G401 (cell line): ENCODE measurements around the gene FBXL19. TPM values are rescaled to one million over a fixed set of nuclear protein-coding genes. Genes with fewer than 3 reads are reported as not detected.

ENCODE experiments used
- DNase-seq: peaks from one replicate; pipeline ENCODE4 v3.0.0-alpha.2; 2015; ENCODE audit warnings: low spot score
- in situ Hi-C: cut with HindIII; loops from 2 replicates; pipeline ENCODE4 v1.10.0; 2016; ENCODE audit warnings: low sequenced_read_pairs, mixed read lengths
- total RNA-seq: library from RNA; depleted of rRNA; stranded (reverse); fragments of >200 nt; shearing (Covaris generic); gene quantifications from 2 replicates; pipeline ENCODE4 v1.2.3, GENCODE V29; 2014

FBXL19 gene
- total RNA-seq, 1 experiment from 2014 or later: 85.6 TPM

DNA sequence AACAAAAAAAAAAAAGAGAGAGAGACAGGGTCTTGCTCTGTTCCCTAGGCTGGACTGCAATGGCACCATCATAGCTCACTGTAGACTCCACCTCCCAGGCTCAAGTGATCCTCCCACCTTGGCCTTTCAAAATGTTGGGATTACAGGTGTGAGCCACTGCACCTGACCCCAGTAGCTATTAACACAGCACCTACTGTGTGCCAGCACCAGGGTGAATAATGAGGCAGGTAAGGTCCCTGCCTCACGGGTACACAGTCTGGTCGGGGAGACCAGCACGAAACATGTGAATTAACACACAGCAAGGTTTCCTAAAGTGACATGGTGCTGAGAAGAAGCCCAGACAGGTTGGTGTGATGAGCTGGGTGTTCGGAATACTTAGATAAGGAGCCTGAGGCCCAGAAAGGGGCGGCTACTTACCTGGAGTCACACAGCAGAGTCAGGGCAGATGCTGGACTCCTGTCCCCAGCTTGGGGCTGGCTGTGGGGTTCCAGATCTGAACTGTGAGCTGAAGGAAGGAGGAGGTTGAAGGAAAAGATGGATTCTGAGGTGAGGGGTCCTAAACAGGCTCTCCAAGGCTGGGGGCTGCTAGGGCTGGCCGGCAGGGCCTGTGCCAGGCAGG is 10.5 kb upstream of the FBXL19 start:
- in situ Hi-C loops: no loop called here
- DNase-seq: no peak

DNA sequence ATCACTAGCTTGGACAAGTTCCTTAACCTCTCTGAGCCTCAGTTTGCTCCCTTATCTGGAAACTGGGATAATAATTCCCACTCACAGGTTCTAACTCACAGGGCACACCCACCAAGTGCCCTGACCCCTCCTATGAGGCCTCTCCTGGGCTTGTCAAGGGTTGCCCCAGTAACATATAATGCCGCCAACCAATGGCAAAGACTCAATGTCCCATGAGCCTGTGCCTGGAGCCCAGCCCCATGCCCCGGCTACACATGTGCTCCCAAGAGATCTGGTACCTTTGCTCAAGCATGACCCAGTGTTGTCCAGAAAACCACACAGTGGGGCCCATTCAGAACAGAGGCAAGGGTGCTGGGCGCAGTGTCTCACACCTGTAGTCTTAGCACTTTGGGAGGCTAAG is 8.5 kb upstream of the FBXL19 start:
- in situ Hi-C loops: no loop called here
- no peak for DNase-seq

DNA sequence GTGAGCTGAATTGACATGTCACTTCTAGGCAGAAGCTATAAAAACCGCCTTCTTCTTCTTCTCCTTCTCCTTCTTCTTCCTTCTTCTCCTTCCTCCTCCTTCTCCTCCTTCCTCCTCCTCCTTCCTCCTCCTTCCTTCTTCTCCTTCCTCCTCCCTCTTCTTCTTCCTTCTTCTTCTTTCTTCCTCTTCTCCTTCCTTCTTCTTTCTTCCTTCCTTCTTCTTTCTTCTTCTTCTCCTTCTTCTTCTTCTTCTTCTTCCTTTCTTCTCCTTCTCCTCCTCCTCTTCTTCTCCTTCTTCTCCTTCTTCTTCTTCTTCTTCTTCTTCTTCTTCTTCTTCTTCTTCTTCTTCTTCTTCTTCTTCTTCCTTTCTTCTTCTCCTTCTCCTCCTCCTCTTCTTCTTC is 4.8 kb upstream of the FBXL19 start:
- in situ Hi-C loops: no loop called here
- no peak for DNase-seq

DNA sequence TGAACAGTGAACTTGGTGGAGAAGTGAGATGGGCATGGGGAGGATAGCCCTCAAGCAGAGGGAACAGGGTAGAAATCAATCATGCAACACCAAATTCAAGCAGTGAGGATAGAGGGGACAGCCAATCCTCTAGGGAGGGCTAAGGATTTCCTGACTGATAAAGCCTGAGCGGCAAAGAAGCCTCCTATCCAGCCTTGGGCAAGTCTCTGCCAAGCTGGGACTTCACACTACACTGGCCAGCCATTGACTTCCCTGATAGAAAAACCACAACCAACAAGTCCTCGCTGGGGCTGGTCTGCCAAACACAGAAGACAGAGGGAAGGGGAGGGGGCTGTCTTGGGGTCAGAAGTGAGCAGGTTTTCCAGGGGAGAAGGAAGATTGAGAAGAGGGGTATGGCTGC is 2.5 kb upstream of the FBXL19 start:
- DNase-seq: no peak
- in situ Hi-C loops: no loop called here

DNA sequence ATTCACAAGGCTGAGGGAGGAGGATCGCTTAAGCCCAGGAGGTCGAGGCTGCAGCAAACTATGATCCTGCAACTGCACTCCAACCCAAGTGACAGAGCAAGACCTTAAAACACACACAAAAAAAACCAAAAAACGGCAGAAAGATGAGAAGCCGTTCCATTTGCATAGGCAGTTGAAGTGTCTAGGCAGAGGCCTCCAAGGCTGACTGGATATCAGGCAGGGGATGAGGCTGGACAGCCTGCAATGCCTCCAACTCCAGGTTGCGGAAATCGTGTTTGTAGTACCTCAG is 2.0 kb upstream of the FBXL19 start:
- DNase-seq: no peak
- in situ Hi-C loops: no loop called here

DNA sequence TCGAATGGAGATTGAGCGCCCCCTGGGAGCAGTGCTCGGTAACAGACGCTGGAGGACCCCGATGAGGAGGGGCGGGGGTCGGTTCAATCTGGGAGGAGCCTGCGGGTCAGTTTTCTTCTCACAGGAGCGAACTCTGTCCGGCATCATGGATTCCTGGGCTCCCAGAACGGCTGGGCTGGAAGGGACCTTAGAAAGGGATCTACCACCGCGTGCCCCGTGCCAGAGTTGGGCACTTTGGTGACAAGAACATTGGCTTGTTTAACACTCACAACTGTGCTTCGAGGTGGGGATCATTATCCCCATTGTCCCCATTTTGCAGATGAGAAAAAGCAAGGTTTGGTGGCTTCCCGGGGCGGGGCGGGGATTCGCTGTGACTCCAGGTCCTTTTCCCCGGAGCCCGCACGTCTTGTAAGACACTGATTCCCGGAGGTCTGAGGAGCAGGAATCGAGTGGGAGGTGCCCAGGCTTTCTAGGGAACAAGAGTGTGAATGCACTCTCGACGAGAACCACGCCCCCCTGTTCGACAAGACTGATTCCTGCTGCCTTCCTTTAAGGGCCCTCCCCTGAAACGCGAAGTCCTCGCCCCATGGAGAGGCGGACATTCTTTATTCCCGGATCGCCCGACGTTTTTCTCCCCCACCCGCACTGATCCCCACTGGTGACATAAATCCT is 1.5 kb upstream of the FBXL19 start:
- in situ Hi-C loops: no loop called here
- DNase-seq: peak; percentile 84

DNA sequence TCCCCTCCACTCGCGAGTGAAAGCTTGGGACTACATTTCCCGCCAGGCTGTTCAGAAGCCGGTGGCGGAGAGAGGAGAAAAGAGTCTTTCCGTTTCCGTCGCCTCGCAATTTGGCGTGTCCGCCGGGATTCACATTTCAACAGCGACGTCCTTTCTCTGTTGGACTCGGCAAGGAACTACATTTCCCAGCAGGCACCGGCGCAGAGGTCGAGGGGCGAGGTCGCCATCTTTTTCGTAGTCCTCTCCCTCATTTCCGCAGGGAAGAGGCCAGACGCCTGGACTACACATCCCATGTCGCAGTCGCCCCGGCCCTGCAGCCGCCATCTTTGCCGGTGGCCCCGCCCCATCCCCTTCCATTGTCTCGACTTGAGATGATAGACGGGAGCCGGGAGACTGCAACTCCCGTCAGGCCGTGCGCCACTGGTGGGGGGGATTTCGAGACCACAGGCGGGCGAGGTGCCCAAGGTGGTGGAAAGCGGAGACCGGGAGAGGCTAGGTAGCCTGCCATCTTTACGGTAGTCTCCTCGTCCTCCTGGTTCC is 882 bp upstream of the FBXL19 start:
- in situ Hi-C loops: no loop called here
- peak; percentile 100 for DNase-seq

DNA sequence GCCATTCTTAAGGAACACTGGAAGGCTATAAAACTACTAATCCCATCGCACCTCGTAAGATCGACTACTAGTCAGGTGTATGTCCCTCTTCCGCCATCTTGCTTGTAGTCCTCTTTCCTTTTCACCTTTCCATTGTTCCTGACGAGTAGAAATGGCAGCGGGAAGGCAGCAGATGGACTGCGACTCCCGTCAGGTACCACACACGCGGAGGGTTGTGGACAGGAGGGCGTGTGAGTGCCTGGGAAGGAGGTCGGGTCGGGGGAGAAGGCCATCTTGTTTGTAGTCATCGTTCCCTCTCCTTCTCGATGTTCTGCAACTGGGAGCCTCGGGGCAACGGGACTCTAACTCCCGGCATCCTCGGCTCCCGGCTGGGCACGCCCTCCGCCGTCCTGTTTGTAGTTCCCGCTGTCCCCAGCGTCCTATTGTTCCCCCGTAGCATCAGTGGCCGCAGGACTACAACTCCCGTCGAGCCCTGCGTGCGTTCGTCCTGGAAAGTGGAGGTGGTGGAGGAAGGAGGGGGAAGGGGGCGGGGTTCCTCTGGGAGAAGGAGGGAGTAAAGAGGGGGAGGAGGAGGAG is 324 bp upstream of the FBXL19 start:
- in situ Hi-C loops: no loop called here
- DNase-seq: peak; percentile 100

DNA sequence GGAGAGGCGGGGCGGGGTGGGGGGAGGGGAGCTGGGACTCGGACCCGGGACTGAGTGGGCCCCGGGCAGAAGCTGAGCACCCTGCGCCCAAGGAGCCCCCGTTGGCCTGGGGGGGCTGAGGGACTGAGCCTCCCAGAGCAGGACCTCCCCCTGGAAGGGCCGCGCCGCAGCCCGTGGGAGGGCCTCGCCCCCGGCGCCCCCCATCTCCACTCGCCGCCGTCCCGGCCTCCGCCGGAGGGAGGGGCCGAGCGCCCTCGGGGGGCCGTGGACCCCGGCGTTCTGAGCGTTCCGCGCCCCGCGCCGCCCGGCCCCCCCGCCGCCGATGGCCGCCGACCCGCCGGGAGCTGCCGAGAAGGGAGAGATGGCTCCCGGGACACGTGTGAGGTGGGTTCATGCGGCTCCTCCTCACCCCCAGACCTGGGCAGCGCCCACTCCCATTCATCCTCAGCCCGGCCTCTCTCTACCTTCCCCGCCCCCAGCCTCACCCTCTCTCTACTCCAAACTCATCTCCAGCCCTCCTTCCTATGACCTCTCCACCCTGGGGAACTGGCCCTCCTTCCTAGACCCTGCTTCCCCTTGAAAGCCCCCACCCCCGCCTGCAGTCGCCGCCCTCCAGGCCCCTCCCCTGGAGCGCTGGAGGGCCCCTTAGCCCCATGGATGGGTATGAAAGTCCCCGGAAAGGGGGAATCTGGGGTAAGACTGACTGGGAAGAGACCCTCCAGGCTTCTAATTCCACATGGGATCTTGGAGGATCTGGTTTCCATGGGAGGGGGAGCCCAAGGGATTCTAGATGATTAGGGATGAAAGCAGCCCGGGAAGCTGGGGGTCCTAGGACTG is 922 bp downstream of the FBXL19 start:
- DNase-seq: no peak
- in situ Hi-C loops: no loop called here

DNA sequence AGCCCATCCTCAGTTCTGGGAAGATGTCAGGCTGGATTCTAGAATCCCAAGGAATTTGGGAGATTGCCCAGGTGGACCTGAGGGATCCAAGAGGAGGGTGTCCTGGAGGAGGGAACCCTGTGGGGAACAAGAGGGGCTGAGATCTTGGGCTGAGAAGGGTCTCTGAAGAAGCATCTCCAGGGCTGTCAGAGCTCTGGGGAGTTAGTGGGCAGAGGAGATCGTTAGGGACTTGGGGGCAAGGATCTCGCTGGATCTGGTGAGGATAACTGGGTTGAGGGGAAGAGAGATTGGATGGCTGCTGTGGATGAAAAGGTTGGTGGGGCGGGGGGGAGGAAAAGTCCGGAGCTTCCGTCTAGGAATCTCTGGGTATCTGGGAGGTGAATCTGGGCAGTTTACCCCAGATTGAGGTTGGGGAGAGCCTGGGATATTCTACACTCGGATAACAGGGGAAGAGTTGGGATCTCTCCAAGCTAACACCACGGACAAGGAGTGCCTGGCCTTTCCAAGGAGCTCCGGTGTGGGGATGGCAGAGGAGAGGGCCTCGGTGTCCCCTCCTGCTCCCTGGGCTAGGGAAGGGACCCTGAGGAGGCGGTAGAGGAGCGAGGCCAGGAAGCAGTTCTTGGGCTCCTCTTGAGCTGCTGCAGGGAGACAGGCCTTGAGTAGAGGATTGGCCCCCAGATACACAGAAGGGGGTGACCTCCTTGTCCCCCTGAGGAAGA is 1.7 kb downstream of the FBXL19 start:
- in situ Hi-C loops: no loop called here
- no peak for DNase-seq

DNA sequence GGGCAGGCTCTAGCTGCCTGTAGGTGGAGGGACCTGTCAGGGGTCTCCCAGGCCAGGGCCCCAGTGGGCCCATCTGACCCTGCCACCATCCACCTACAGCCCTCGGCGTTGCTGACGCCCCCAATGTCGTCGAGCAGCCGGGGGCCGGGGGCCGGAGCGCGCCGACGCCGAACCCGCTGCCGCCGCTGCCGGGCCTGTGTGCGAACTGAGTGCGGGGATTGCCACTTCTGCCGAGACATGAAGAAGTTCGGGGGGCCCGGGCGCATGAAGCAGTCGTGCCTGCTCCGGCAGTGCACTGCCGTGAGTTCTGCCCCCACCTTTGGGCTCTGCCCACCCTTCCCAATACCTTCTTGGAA is 2.2 kb downstream of the FBXL19 start:
- no peak for DNase-seq
- in situ Hi-C loops: no loop called here

DNA sequence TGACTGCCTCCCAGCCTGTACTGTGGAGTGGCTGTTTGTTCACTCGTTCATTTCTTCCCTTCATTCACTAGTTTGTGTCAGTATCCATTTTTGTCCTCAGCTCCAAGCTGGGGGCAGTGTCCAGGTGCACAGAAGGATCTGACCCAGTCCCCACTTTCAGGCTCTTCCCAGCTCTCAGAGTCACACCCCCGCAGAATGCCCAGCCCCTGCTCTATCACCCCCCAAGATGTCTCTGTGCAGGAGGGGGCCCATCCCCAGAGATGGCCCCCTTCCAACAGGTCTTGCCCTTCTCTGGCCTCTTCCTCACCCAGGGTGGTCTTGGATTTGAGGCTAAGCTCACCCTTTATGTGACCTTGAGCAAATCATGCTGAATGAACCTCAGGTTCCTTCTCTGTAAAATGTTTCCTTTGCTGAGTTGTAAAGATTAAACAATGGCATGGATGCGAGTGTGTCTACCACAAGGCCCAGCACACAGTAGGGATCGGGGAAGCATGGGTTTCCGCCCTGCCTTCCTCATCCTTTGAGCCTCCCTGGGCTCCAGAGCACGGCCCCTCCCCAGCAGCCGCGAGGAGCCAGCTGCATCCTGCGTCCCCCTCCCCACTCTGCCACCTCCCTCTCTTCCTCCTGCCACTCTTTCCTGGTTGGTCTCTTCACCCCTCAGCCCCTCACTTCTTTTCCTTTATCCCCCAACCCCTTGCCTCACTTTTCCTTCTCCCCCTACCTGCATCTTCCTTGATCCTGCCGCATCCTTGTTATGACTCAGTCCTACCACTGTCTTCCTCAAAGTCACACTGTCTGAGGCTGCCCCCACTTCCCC is 2.8 kb downstream of the FBXL19 start:
- DNase-seq: no peak
- in situ Hi-C loops: no loop called here

DNA sequence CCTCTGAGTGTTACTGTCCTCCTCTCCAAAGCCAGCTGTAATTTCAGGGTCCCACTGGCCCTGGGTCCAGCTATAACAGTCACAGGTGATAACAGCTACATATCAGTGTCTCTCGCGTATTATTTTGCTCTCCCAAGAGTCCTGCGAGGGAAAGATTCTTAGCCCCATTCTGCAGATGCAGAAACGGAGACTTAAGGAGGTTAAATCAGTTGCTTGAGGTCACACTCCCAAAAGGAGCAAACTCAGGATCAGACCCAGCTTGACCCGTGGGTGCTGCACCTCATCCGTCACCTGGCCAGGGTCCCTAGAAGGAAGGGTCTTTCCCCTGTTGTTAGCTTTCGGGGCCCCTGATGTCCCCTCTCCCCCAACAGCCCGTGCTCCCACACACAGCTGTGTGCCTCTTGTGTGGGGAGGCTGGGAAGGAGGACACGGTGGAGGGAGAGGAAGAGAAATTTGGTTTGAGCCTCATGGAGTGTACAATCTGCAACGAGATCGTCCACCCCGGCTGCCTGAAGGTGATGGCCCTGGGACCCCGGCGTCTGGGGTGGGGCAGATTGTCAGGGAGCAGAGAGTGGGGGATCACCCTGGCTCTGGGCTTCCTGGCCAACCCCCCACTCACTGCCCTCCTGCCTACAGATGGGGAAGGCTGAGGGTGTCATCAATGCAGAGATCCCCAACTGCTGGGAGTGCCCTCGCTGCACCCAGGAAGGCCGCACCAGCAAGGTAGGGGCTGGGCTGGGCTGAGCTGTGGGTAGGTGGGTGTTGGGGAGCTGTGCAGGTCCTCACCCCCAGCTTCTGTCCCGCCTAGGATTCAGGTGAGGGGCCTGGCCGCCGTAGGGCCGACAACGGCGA is 3.8 kb downstream of the FBXL19 start:
- in situ Hi-C loops: no loop called here
- no peak for DNase-seq

DNA sequence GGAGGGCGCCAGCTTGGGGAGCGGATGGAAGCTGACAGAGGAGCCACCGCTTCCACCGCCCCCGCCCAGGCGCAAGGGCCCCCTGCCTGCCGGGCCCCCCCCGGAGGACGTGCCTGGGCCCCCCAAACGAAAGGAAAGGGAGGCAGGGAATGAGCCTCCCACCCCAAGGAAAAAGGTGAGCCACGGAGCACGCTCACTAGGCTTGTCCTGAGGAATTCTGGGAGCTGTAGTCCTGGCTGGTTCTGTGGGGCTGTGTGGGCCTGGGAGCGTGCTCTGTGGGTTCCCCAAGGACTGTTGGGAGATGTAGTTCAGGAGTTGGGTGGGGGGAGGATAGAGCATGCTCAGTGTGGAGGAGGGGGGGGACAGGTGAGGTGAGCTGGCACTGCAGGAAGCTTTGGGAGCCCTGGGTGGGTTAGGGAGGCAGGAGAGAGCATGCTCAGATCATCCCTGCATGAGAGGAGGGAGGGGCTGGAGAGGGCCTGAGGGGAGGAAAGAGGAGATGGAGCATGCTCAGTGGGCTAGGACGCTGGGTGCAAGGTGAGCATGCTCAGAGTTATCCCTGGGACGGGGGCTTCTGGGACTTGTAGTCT is 4.5 kb downstream of the FBXL19 start:
- in situ Hi-C loops: no loop called here
- peak; percentile 97 for DNase-seq

DNA sequence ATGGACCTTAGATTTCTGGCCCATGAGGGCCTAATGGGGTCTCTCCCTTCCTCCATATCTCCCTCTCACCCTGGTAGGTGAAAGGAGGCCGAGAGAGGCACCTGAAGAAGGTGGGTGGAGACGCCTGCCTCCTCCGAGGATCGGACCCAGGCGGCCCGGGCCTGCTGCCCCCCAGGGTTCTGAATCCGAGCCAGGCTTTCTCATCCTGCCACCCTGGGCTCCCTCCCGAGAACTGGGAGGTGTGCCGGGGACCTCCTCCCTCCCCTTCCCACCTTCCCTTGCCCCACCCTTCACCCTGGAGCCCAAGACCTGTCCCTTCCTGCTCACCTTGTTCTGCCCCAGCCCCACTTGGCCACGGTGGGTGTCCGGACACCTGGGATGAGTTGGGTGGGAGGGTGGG is 5.0 kb downstream of the FBXL19 start:
- in situ Hi-C loops: no loop called here

DNA sequence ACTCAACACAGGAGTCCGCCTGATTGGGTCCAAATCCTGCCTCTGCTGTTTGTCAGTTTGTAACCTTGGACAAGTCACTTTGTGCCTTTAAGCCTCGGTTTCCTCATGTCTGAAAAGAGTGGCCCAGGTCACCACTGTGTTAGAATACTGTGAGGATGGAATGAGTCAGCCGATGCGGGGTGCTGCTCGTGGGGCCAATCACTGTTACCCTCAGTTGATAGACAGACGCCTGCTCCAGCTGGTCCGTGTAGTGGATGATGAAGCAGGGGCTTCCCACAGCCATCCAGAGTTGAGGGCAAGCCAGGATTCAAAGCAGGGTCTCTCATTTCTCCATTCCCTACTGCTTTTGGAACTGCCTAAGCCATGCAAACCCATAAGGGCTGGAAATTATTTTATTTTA is 5.8 kb downstream of the FBXL19 start:
- DNase-seq: no peak

More for the DNA sequence above, 5.0 kb downstream of the FBXL19 start:
- no peak for DNase-seq

DNA sequence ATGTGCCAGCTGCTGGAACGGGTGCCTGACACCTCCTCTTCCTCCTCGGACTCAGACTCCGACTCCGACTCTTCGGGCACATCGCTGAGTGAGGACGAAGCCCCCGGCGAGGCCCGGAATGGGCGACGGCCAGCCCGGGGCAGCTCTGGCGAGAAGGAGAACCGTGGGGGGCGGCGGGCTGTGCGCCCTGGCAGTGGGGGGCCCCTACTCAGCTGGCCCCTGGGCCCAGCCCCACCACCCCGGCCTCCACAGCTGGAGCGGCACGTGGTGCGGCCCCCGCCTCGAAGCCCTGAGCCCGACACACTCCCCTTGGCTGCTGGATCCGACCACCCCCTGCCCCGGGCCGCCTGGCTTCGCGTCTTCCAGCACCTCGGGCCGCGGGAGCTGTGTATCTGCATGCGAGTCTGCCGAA is 6.8 kb downstream of the FBXL19 start:
- DNase-seq: no peak
- in situ Hi-C loops: no loop called here

More for the DNA sequence above, 5.8 kb downstream of the FBXL19 start:
- in situ Hi-C loops: no loop called here
